H9 (cell line): ENCODE results near the gene PAXX. TPM values are rescaled to one million over a fixed set of nuclear protein-coding genes. Genes with fewer than 3 reads are reported as not detected.

Experiments
- DNase-seq: peaks from one replicate; pipeline ENCODE4 v3.0.0-alpha.2; 2017
- H2AFZ ChIP-seq: one replicate; pipeline ENCODE4 v1.6.1; 2013; ENCODE audit warnings: mild to moderate bottlenecking, low read length, control low read depth, moderate library complexity
- H2AK5ac ChIP-seq: 2 replicates; pipeline ENCODE4 v1.6.1; 2013; ENCODE audit warnings: low read length, control low read depth, mixed read lengths; ENCODE audit not compliant: insufficient read length
- H2BK120ac ChIP-seq: one replicate; pipeline ENCODE4 v1.6.1; 2013; ENCODE audit warnings: low read depth, mild to moderate bottlenecking, low read length, control low read depth, inconsistent platforms; ENCODE audit not compliant: poor library complexity, severe bottlenecking
- H2BK12ac ChIP-seq: 2 replicates; pipeline ENCODE4 v1.6.1; 2013; ENCODE audit warnings: low read length, control low read depth, mixed read lengths, low read depth; ENCODE audit not compliant: insufficient read length
- H2BK15ac ChIP-seq: 2 replicates; pipeline ENCODE4 v1.6.1; 2013; ENCODE audit warnings: low read depth, low read length, control low read depth
- H2BK20ac ChIP-seq: one replicate; pipeline ENCODE4 v1.6.1; 2013; ENCODE audit warnings: low read depth, mild to moderate bottlenecking, low read length, control low read depth, inconsistent platforms; ENCODE audit not compliant: poor library complexity, severe bottlenecking
- H2BK5ac ChIP-seq: 2 replicates; pipeline ENCODE4 v1.6.1; 2013; ENCODE audit warnings: low read length, control low read depth, mixed read lengths; ENCODE audit not compliant: insufficient read length
- H3K14ac ChIP-seq: 2 replicates; pipeline ENCODE4 v1.6.1; 2013; ENCODE audit warnings: low read length, control low read depth; ENCODE audit not compliant: insufficient read depth
- H3K18ac ChIP-seq: 2 replicates; pipeline ENCODE4 v1.6.1; 2013; ENCODE audit warnings: low read depth, mild to moderate bottlenecking, mixed read lengths, low read length, control low read depth; ENCODE audit not compliant: insufficient read length
- H3K23ac ChIP-seq: 2 replicates; pipeline ENCODE4 v1.6.1; 2013; ENCODE audit warnings: low read length, control low read depth, mixed read lengths, low read depth; ENCODE audit not compliant: insufficient read length
- H3K23me2 ChIP-seq: 2 replicates; pipeline ENCODE4 v1.6.1; 2013; ENCODE audit warnings: low read depth, mild to moderate bottlenecking, mixed read lengths, low read length, control low read depth; ENCODE audit not compliant: insufficient read length, poor library complexity, severe bottlenecking
- H3K27ac ChIP-seq: 2 replicates; pipeline ENCODE4 v1.5.1; 2013; ENCODE audit warnings: low read length, control low read depth, mixed read lengths, low read depth; ENCODE audit not compliant: insufficient read length
- H3K27me3 ChIP-seq: 2 replicates; pipeline ENCODE4 v1.6.1; 2013; ENCODE audit warnings: low read length, control low read depth, inconsistent platforms; ENCODE audit not compliant: insufficient read depth
- H3K4ac ChIP-seq: 2 replicates; pipeline ENCODE4 v1.6.1; 2013; ENCODE audit warnings: low read depth, mild to moderate bottlenecking, control low read depth, inconsistent platforms, low read length, moderate library complexity
- H3K4me1 ChIP-seq: 2 replicates; pipeline ENCODE4 v1.6.1; 2013; ENCODE audit warnings: low read length, control low read depth, inconsistent platforms; ENCODE audit not compliant: insufficient read depth
- H3K4me2 ChIP-seq: 2 replicates; pipeline ENCODE4 v1.6.1; 2013; ENCODE audit warnings: low read length, control low read depth, mixed read lengths; ENCODE audit not compliant: insufficient read length, insufficient read depth
- H3K56ac ChIP-seq: 2 replicates; pipeline ENCODE4 v1.6.1; 2013; ENCODE audit warnings: low read depth, mild to moderate bottlenecking, mixed read lengths, low read length, control low read depth; ENCODE audit not compliant: insufficient read length
- H3K79me1 ChIP-seq: 2 replicates; pipeline ENCODE4 v1.6.1; 2013; ENCODE audit warnings: low read depth, mild to moderate bottlenecking, moderate library complexity, low read length, control low read depth, inconsistent platforms; ENCODE audit not compliant: insufficient read depth, poor library complexity, severe bottlenecking
- H3K79me2 ChIP-seq: 2 replicates; pipeline ENCODE4 v1.6.1; 2013; ENCODE audit warnings: low read length, control low read depth, inconsistent platforms; ENCODE audit not compliant: insufficient read depth
- H3K9ac ChIP-seq: 2 replicates; pipeline ENCODE4 v1.6.1; 2013; ENCODE audit warnings: low read length, control low read depth, mixed read lengths; ENCODE audit not compliant: insufficient read length; ENCODE audit errors: extremely low read depth
- H3K9me3 ChIP-seq: one replicate; pipeline ENCODE4 v1.6.1; 2013; ENCODE audit warnings: low read depth, low read length, inconsistent platforms; ENCODE audit not compliant: control insufficient read depth
- H3T11ph ChIP-seq: one replicate; pipeline ENCODE4 v1.6.1; 2013; ENCODE audit warnings: mild to moderate bottlenecking, low read length, control low read depth, inconsistent platforms
- H4K20me1 ChIP-seq: one replicate; pipeline ENCODE4 v1.6.1; 2013; ENCODE audit not compliant: control insufficient read depth, insufficient read length, insufficient read depth
- H4K5ac ChIP-seq: 2 replicates; pipeline ENCODE4 v1.6.1; 2013; ENCODE audit warnings: low read depth, mild to moderate bottlenecking, mixed read lengths, low read length, control low read depth; ENCODE audit not compliant: insufficient read length
- H4K8ac ChIP-seq: replicated peaks from 2 replicates; pipeline ENCODE4 v1.6.1; 2013; ENCODE audit warnings: low read length, control low read depth, mixed read lengths, low read depth; ENCODE audit not compliant: insufficient read length
- H4K91ac ChIP-seq: 2 replicates; pipeline ENCODE4 v1.6.1; 2013; ENCODE audit warnings: low read depth, mild to moderate bottlenecking, moderate library complexity, mixed read lengths, low read length, control low read depth; ENCODE audit not compliant: insufficient read length
- H3K27ac Mint-ChIP-seq, 3 experiments: 2 replicates in 2 of 3; 3 replicates in 1 of 3; pipeline ENCODE4 v1.8.0; 2020 to 2021; ENCODE audit warnings: mixed read lengths in 3 of 3, mild to moderate bottlenecking in 1 of 3, moderate library complexity in 1 of 3
- H3K27me3 Mint-ChIP-seq: 2 replicates; pipeline ENCODE4 v1.8.0; 2021; ENCODE audit warnings: low read depth, mild to moderate bottlenecking, moderate library complexity, mixed read lengths
- H3K36me3 Mint-ChIP-seq, 3 experiments: 2 replicates in 2 of 3; 3 replicates in 1 of 3; pipeline ENCODE4 v1.8.0; 2020 to 2021; ENCODE audit warnings: low read depth in 3 of 3, mixed read lengths in 3 of 3; ENCODE audit not compliant: insufficient read depth in 1 of 3
- H3K4me1 Mint-ChIP-seq, 2 experiments: 2 replicates each; pipeline ENCODE4 v1.8.0; 2020; ENCODE audit warnings: mixed read lengths in 2 of 2
- H3K4me3 Mint-ChIP-seq, 2 experiments: 2 replicates in 1 of 2; 3 replicates in 1 of 2; pipeline ENCODE4 v1.8.0; 2020 to 2021; ENCODE audit warnings: mild to moderate bottlenecking in 2 of 2, mixed read lengths in 2 of 2, moderate library complexity in 1 of 2
- H3K9me3 Mint-ChIP-seq, 2 experiments: 2 replicates in 1 of 2; 3 replicates in 1 of 2; pipeline ENCODE4 v1.8.0; 2020; ENCODE audit warnings: mild to moderate bottlenecking in 2 of 2, mixed read lengths in 2 of 2, moderate library complexity in 1 of 2
- CTCF ChIP-seq: fragments of 200-600 bp; sonication (generic); conservative IDR thresholded peaks from 3 replicates; pipeline ENCODE4 v1.8.0; 2021; ENCODE audit warnings: antibody characterized with exemption, mild to moderate bottlenecking
- WGBS: extraction: QIAGEN DNeasy Blood & Tissue Kit; methylation state at CpG from one replicate; pipeline ENCODE4 v1.1.7; 2013; ENCODE audit warnings: missing lambda C conversion rate, low lambda C conversion rate, mixed read lengths; ENCODE audit not compliant: insufficient read length; ENCODE audit errors: extremely low coverage; 5-methylcytosine and 5-hydroxymethylcytosine counted together
- total RNA-seq: library from RNA; stranded (reverse); gene quantifications from 2 replicates; pipeline ENCODE4 v1.2.1, GENCODE V29; 2021

PAXX gene
- total RNA-seq, 1 experiment from 2014 or later, result 51.2 TPM

DNA sequence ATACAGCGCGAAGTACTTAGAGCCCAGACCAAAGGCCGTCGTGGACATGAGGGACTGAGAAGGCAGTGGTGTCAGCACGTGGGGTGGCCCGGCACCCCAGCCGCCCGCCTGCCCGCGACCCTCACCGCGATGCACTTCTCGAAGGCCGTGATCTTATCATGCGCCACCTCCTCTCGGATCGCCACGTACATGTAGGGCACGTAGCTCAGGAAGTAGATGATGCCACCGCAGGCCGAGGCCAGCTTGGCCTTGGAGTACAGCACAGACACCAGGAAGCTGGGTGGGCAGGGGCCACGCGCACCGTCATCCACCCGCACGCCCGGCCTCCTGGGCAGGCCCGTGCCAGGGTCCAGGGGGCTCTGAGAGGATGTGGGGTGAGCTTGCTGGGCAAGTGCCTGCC is 24.8 kb downstream of the PAXX start:
- Mint-ChIP-seq H3K27me3 (no peaks in the 10 kb centered on the region), H3K4me3 (no peak overlapping the region; a peak in 1 of 5 replicates), H3K36me3 (peaks cover 4 to 13% (median 6%) of the 10 kb centered on the region in 3 experiments; a peak in 4 of 7 replicates), H3K4me1 (no peaks in the 10 kb centered on the region; a peak in 1 of 4 replicates), H3K9me3 (no peaks in the 10 kb centered on the region), H3K27ac (no peak overlapping the region)
- Histone ChIP-seq H3K9me3 (no peaks in the 10 kb centered on the region), H3K27ac (no peak overlapping the region), H3K14ac (no peak overlapping the region), H4K91ac (no peak overlapping the region), H3K56ac (no peak overlapping the region), H2BK20ac (no peak overlapping the region), H3K23me2 (no peaks in the 10 kb centered on the region), H3K9ac (no peak overlapping the region), H2AFZ (no peak overlapping the region), H3K79me1 (no peaks in the 10 kb centered on the region), H2BK120ac (no peak overlapping the region), H3K23ac (no peak overlapping the region), H3T11ph (no peak overlapping the region), H2BK12ac (no peak overlapping the region), H2AK5ac (no peak overlapping the region), H3K79me2 (no peaks in the 10 kb centered on the region), H3K27me3 (no peaks in the 10 kb centered on the region), H4K8ac (no peak overlapping the region), H3K4me1 (no peaks in the 10 kb centered on the region), H3K18ac (no peak overlapping the region), H3K4ac (no peak overlapping the region), H4K20me1 (peaks cover under 1% of the 10 kb centered on the region), H4K5ac (no peak overlapping the region), H3K4me2 (no peak overlapping the region), H2BK15ac (no peak overlapping the region), H2BK5ac (no peak overlapping the region)
- WGBS, result no CpG with 5 or more reads among the region's 28 CpGs
- TF ChIP-seq CTCF, result no peak
- no peak for DNase-seq
